ENCODE measurements around the gene LHPP. TPM values are rescaled to one million over a fixed set of nuclear protein-coding genes. Genes with fewer than 3 reads are reported as not detected.
A peak's percentile ranks its signal among the peaks of the same experiment; 100 is the strongest.

The LHPP gene
- total RNA-seq, 1 donor from 2014 or later: 22.9 TPM

DNA sequence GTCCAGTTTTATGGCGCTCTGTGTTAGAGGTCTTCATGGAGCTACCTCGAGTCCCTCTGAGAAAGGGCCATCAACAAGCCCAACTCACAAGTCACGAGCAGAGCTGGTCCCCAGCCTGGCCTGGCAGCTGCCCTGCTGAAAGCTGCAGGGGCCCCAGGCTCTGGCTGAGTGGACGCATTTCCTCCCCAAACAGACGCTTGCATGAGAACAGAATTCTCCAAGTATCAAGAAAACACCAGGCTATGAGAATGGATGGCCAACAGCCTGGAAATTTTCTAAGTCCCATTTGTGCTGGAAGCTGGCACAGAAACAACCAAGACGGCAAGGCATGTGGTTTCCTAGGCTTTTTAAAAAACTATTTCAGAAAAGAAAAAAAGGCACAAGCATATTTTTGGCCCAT, 167.8 kb downstream of the LHPP start:
- peaks cover 98% of the 10 kb centered on the region for H3K4me1 Mint-ChIP-seq
- H3K27ac Mint-ChIP-seq: peak overlapping the region; percentile 95
- no peak for DNase-seq
- peak overlapping the region; percentile 56 for H3K4me3 Mint-ChIP-seq
- TF ChIP-seq, protein P1, sequence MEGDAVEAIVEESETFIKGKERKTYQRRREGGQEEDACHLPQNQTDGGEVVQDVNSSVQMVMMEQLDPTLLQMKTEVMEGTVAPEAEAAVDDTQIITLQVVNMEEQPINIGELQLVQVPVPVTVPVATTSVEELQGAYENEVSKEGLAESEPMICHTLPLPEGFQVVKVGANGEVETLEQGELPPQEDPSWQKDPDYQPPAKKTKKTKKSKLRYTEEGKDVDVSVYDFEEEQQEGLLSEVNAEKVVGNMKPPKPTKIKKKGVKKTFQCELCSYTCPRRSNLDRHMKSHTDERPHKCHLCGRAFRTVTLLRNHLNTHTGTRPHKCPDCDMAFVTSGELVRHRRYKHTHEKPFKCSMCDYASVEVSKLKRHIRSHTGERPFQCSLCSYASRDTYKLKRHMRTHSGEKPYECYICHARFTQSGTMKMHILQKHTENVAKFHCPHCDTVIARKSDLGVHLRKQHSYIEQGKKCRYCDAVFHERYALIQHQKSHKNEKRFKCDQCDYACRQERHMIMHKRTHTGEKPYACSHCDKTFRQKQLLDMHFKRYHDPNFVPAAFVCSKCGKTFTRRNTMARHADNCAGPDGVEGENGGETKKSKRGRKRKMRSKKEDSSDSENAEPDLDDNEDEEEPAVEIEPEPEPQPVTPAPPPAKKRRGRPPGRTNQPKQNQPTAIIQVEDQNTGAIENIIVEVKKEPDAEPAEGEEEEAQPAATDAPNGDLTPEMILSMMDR (IDR thresholded peaks at IDR 0.05): no peak
- ChIA-PET POLR2A (interaction anchor here (0.6 to 15.9 kb wide), 11 partner anchors 9 to 105 kb away, joined by 3 to 207 read pairs (median 5); no protein-coding TSS in a partner anchor), CTCF (interaction anchor here (0.8 to 5.1 kb wide), 4 partner anchors 17 to 112 kb away, joined by 3 to 40 read pairs (median 4); no protein-coding TSS in a partner anchor)
- peaks cover 31% of the 10 kb centered on the region for H3K36me3 Mint-ChIP-seq (ENCODE audit: low read depth)
- ATAC-seq (ENCODE audit: low read depth): no peak
- H3K27me3 Mint-ChIP-seq: no peaks in the 10 kb centered on the region
- intact Hi-C loops (cut with micrococcal nuclease): loop anchor here (1.0 to 5.0 kb wide), 3 partner anchors 8 to 42 kb away; no protein-coding TSS in a partner anchor
- no peaks in the 10 kb centered on the region for H3K9me3 Mint-ChIP-seq

DNA sequence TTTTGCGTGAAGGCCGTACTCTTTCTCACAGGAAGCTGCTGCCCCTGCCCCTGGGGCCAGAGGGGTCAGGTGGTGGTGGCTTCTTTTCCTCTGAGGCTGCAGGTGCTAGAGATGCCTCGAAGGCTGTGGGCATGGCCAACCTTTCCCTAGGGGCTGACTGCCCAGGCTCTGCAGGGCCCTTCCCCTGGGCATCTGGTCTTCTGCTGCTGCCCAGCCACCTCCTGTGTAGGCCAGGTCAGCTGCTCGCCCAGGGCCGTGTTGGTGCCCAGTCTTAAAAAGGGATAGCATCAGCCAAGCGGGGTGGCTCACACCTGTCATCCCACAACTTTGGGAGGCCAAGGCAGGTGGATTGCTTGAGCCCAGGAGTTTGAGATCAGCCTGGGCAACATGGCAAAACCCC, 168.2 kb downstream of the LHPP start:
- Mint-ChIP-seq H3K9me3 (no peaks in the 10 kb centered on the region), H3K4me3 (no peak overlapping the region), H3K4me1 (peaks cover 98% of the 10 kb centered on the region), H3K36me3 (ENCODE audit: low read depth) (peaks cover 32% of the 10 kb centered on the region), H3K27me3 (no peaks in the 10 kb centered on the region), H3K27ac (peak overlapping the region; percentile 95)
- TF ChIP-seq, protein P1 (IDR thresholded peaks at IDR 0.05): no peak
- CTCF ChIA-PET: interaction anchor here (0.9 to 5.1 kb wide), 3 partner anchors 88 to 111 kb away, joined by 3 to 40 read pairs (median 4); no protein-coding TSS in a partner anchor
- DNase-seq: no peak
- intact Hi-C loops (cut with micrococcal nuclease): loop anchor here (1.0 to 5.0 kb wide), 3 partner anchors 7 to 43 kb away; no protein-coding TSS in a partner anchor
- POLR2A ChIA-PET: interaction anchor here (0.9 to 15.9 kb wide), 9 partner anchors 8 to 104 kb away, joined by 3 to 207 read pairs (median 18); no protein-coding TSS in a partner anchor
- no peak for ATAC-seq (ENCODE audit: low read depth)

DNA sequence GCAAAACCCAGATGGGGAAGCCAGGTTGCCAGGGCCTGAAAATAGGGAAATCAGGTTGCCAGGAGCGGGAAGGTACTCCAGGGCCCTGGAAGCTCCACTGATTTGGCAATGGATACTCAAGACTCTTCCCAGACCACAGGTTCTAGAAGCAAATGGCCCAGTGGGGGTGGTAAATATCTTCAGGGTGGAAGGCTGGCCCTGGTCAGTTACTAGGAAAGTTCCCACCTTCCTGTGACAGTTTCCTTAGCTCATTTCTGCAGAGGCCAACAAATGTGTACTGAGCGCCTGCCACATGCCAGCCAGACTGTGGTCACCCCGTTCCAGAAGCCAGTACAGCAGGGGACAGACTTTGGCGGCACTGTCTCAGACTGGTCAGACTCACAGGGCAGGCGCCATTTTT, 168.9 kb downstream of the LHPP start:
- H3K27ac Mint-ChIP-seq: peak overlapping the region; percentile 95
- H3K4me1 Mint-ChIP-seq: peaks cover 96% of the 10 kb centered on the region
- DNase-seq: no peak
- ChIA-PET POLR2A (interaction anchor here (1.0 to 15.9 kb wide), 3 partner anchors 27 to 91 kb away, joined by 3 to 207 read pairs (median 28); no protein-coding TSS in a partner anchor), CTCF (interaction anchor here (5.1 kb wide), 1 partner anchor 111 kb away, joined by 40 read pairs; no protein-coding TSS in a partner anchor)
- TF ChIP-seq, protein P1 (IDR thresholded peaks at IDR 0.05): no peak
- no peaks in the 10 kb centered on the region for H3K27me3 Mint-ChIP-seq
- H3K9me3 Mint-ChIP-seq: no peaks in the 10 kb centered on the region
- no peak overlapping the region for H3K4me3 Mint-ChIP-seq
- no peak for ATAC-seq (ENCODE audit: low read depth)
- intact Hi-C loops (cut with micrococcal nuclease): no loop called here
- H3K36me3 Mint-ChIP-seq (ENCODE audit: low read depth): peaks cover 31% of the 10 kb centered on the region

DNA sequence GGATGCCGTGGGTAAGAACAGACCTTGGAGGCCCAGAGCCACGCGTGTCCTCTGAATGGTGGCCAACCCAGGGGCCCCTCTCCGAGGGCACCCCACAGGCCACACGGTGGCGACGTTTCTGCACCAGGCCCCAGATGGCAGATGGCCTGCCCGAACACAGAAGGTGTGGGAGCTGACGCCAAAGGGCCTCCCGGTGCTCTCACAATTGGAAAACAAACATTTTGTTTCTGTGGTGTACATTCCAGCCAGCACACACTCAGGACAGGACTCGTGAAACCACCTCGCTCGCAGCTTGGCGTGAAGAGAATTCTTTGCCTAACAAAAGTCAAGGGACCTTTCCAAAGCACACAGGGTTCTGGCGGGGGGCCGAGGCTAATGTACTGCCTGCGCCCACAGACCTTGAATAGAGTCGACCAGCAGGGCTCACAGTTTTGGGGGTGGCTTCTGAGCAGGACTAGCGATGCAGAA, 170.5 kb downstream of the LHPP start:
- Mint-ChIP-seq H3K4me1 (peaks cover 95% of the 10 kb centered on the region), H3K27me3 (no peaks in the 10 kb centered on the region), H3K4me3 (no peak overlapping the region), H3K27ac (peak overlapping the region; percentile 95), H3K9me3 (no peaks in the 10 kb centered on the region), H3K36me3 (ENCODE audit: low read depth) (peaks cover 41% of the 10 kb centered on the region)
- ChIA-PET POLR2A (interaction anchor here (0.6 to 1.5 kb wide), 5 partner anchors 12 to 109 kb away, joined by 3 to 12 read pairs (median 4); no protein-coding TSS in a partner anchor), CTCF (interaction anchor here (0.6 to 2.4 kb wide), 3 partner anchors 86 to 113 kb away, joined by 3 to 18 read pairs (median 4); no protein-coding TSS in a partner anchor)
- intact Hi-C loops (cut with micrococcal nuclease): no loop called here
- ATAC-seq (ENCODE audit: low read depth) (no peak), DNase-seq (no peak)
- TF ChIP-seq, protein P1 (IDR thresholded peaks at IDR 0.05): no peak

DNA sequence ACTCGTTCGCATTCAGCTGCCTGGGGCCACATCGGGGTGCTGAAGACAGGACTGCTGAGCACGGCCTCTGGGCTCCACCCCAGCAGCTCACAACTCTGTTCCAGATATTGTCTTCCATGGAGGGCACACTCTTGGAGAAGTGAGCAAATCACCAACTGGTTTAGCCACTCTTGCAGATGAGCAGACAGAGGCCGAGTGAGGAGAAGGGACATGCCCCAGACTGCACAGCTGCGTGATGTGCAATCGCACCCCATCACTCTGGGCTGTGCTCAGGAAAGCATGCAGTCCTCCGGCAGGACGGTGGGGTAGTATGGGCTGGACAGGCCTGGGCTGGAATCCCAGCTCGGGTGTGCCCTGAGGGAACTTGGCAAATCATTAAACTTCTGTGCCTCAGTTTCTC, 170.9 kb downstream of the LHPP start:
- H3K27me3 Mint-ChIP-seq: no peaks in the 10 kb centered on the region
- peaks cover 95% of the 10 kb centered on the region for H3K4me1 Mint-ChIP-seq
- TF ChIP-seq, protein P1 (IDR thresholded peaks at IDR 0.05): no peak
- no peak overlapping the region for H3K4me3 Mint-ChIP-seq
- no peak for DNase-seq
- peaks cover 42% of the 10 kb centered on the region for H3K36me3 Mint-ChIP-seq (ENCODE audit: low read depth)
- intact Hi-C loops (cut with micrococcal nuclease): no loop called here
- ChIA-PET CTCF (interaction anchor here (0.6 to 2.4 kb wide), 5 partner anchors 20 to 113 kb away, joined by 3 to 18 read pairs (median 4); no protein-coding TSS in a partner anchor), POLR2A (interaction anchor here (0.6 to 1.5 kb wide), 6 partner anchors 8 to 109 kb away, joined by 3 to 12 read pairs (median 4); no protein-coding TSS in a partner anchor)
- ATAC-seq (ENCODE audit: low read depth): no peak
- H3K27ac Mint-ChIP-seq: peak overlapping the region; percentile 47
- H3K9me3 Mint-ChIP-seq: no peaks in the 10 kb centered on the region

Data from activated B cell treated with CpG ODN at 0.5 μM for 24 hours (primary cell).